ENCODE results near the gene THAP2.
"Not testable (repeated sequence)": the region's sequence is repeated elsewhere in the genome, so short reads cannot be mapped to it uniquely, and the experiment has no call there.

THAP2 gene

DNA sequence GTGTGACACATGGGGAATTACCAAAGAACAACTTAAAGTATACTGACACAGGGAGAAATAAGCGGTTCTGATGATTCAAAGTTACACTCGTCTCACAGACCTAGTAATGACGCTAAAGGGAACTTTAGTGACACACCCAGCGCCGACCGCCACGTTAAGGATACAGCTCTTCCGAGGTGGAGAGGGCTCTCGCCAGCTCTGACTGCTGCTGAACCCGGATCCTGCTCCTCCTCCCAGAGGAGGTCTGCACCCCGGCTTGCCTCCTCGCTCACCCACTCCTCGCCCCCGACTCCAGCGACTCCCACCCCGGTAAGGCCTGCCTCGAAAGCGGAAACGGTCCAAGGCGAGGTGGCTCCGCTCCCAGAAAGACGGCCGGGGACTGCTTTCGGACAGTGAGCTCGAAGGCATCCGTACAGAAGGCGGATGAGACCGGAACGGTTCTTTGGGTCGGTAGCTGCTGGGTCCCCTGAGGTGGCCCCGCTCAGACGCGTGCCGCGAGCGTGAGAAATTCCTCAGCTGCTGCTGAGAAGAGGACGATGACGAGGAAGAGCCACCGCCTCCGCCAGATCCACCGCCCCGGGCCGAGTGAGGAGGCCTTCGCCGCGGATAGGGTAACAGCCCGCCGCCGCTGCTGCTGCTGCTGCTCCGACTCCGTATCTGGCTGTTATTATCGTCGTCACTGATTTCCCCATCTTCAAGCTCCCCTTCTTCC lies 1.1 kb upstream of the THAP2 start:
- peak; percentile 70 to 73 for ATAC-seq

GRCh38 chr12:71664411-71665089 lies 449 bp downstream of the THAP2 start:
- ATAC-seq: peak in 1 of 2 donors; percentile 3

- ATAC-seq: no peak
Measured at GRCh38 chr12:71665090-71665463, 976 bp downstream of the THAP2 start.

DNA sequence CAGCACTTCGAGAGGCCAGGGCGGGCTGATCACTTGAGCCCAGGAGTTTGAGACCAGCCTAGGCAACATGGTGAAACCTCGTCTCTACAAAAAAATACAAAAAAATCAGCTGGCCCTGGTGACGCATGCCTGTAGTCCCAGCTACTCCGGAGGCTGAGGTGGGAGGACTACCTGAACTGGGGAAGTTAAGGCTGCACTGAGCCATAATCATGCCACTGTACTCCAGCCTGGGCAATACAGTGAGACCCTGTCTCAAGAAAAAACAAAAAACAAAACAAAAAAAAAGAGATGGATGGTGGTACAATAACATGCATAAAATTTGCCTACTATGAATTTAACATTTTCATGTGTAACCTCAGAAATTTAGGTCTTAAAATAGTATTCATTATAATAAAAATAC lies 2.2 kb downstream of the THAP2 start:
- ATAC-seq: no peak

DNA sequence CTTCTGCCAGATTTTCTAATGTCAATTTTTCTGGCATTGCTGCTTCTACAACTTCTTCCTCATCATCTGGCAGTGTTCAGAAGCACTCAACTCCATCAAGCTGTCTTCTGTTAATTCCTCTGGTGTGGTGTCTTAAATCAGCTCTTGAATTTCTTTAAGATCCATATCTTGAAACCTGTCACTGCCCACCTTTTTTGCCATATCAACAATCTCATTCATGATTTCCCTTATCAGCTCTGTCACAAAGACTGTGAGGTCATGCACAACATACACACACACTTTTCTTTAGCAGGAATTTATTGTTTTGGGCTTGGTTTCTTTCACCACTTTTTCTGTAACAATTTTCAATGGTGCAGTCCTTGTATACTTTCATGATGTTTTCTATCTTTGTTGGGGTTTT lies 7.2 kb downstream of the THAP2 start:
- no peak for ATAC-seq

DNA sequence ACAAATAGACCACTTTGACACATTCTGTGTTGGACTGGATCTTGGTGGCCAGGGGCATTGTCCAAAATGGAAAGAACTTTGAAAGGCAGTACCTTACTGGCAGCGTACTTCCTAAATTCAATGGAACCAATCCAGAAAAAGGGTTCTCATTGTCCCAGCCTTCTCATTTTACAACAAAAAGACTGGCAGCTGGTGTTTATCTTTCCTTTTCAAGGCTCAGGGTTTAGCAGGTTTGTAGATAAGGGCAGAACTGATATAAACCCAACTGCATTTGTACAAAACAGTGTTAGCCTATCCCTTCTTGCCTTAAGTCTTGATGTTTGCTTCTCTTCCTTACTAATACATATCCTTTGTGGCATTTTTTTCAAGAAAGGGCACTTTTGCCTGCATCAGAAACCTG lies 7.7 kb downstream of the THAP2 start:
- ATAC-seq: no peak

DNA sequence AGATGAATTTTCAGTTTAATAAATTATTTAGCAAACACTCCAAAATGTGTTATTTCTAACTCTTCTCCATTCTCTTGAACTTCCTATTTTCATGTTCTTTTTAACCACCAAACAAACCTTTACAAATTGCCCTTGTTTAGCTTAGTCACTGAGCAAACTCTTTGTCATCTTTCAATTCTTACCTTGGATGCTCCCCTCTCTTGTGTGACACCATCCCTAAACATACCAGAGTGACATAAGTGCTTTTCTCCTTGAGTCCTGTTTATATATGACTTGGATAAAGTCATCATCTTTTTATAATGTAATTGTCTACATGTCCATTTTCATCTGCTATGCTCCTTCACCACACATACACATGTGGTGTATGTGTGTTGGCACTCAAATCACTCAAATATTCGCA lies 18.4 kb downstream of the THAP2 start:
- no peak for ATAC-seq

DNA sequence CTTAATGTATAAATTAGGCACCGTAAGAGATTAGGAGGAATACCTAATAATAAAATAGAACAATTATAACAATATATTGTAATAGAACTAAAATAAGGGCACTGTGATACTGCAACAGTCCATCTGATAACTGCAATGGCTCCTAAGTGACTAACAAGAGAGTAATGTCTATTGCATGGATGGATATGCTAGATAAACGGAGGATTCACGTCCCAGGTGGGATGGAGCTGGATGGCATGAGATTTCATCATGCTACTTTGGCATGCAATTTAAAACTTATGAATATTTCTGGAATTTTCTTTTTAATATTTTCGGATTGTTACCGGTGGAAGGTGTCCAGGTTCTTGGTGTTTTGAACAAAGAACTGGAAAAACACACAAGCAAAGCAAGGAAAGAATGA lies 19.5 kb downstream of the THAP2 start:
- ATAC-seq: no peak

DNA sequence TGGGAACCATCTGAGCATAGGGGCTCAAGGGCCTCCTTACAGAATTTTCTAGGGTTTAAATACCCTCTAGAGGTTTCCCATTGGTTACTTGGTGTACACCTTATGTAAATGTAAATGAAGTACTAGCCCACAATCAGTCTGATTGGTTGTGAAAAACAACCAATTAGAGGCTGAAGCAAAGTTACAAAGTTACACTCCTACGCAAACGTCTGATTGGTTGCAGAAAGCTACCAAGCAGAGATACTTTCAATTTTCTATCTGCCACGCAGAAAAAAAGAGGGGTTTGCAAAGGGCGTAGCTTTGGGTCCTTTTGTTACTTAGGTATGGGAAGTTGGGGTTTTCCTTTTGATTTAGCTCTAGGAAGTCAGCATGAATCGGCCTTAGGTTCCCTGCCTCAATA lies 20.0 kb downstream of the THAP2 start:
- no peak for ATAC-seq

GRCh38 chr12:71685312-71685906 lies 21.3 kb downstream of the THAP2 start:
- peak in 1 of 2 donors; percentile 2 for ATAC-seq

- ATAC-seq: peak; percentile 88 to 89
Measured at GRCh38 chr12:71685914-71686657, 22.0 kb downstream of the THAP2 start, which contains the start of gene TMEM19. Gene TMEM19 (plus strand): TSS chr12:71686082. CDS start chr12:71686681, 599 bp downstream.

- ATAC-seq: peak; percentile 19 to 25
Measured at GRCh38 chr12:71686658-71687025, 22.5 kb downstream of the THAP2 start.

GRCh38 chr12:71687172-71687571 lies 23.1 kb downstream of the THAP2 start:
- ATAC-seq: not testable (repeated sequence)

DNA sequence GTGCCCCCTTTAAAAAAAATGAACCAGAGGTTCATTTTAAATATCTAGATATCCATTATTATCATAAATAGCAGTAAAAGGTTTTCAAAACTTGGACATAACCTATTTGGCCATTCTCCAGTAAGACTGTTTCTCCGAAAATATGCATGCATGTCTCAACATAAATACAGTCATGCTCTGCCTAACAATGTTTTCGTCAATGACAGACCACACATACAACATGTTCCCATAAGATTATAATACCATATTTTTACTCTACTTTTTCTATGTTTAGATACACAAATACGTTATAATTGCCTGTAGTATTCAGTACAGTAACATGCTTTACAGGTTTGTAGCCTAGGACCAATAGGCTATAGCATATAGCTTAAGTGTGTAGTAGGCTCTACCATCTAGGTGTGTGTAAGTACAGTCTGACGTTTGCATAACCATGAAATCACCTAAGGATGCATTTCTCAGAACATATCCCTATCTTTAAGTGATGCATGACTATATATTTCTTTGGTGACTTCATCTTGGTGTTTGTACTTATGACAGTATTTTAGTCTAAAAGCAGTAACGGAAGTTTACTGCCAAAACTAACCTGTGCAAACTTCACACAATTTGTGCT lies 25.0 kb downstream of the THAP2 start:
- no peak for ATAC-seq

DNA sequence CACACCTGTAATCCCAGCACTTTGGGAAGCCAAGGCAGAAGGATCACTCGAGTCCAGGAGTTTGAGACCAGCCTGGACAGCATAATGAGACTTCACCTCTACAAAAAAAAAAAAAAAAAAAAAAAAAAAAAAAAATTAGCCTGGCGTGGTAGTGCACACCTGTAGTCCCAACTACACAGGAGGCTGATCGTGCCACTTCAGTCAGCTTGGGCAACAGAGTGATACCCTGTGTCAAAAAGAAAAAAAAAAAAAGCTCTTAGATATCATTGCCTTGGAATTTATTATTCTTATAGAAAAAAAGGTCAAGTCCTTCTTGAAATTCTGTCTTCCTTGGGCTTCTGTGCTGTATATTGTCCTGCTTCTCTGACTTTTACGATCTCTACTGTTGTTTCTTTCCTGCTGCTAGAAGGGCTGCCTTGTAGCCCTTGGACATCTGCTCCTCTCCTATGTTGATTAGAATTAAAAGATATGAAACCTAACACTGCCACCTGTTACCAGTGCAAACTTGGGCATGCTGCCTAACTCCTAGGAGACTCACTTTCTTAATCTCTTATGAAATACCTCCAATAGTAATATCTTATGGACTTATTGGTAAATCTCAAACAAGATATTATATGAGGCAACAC lies 27.5 kb downstream of the THAP2 start:
- no peak for ATAC-seq

DNA sequence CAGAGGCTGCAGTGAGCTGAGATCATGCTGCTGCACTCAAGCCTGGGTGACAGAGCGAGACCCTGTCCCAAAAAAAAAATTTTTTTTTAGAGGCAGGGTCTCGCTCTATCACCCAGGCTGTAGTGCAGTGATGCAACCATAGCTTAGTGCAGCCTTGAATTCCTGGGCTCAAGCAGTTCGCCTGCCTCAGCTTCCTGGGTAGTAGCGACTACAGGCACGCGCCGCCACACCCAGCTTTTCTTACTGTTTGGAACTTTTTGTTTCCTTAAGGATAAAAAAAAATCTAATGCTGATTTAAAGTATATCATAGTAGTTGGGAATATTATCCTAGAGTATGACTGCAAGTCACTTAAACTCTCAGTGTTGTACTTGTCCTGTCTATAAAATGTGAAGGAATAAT lies 29.0 kb downstream of the THAP2 start:
- no peak for ATAC-seq

GRCh38 chr12:71693651-71694050 lies 29.6 kb downstream of the THAP2 start:
- ATAC-seq: not testable (repeated sequence)

DNA sequence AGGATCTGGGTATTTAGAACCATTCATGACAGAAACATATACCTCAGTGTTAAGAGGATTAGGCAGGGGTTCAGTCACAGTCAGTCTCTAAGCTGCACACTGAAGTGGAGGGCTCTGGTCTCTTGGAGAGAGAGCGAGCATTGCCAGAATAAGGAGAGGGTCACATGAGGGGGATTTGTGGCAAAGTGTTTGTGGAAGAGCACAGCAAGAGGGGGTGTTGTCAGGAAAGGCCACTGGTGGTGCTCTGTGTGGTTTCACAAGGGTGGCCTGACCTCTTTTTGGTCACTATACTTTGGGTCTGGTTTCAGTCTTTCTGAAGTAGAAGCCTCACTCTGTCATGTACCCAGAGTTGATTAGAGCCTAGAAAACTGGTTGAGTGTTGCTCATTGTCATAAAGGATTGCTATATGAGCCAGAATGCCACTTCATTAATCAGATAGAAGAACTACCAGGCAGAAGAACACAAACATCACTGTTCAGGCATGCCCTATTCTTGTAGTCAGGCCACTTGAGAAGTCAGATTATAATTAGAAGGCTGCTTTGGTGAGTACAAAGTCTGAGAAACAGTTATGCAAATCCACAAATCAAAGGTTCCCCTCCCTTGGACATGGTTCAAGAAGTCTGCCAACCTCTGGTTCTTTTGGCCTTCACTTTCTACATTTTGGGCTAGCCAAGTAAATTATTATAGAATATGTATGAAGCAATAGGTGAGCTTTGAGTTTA lies 30.2 kb downstream of the THAP2 start:
- ATAC-seq: no peak

DNA sequence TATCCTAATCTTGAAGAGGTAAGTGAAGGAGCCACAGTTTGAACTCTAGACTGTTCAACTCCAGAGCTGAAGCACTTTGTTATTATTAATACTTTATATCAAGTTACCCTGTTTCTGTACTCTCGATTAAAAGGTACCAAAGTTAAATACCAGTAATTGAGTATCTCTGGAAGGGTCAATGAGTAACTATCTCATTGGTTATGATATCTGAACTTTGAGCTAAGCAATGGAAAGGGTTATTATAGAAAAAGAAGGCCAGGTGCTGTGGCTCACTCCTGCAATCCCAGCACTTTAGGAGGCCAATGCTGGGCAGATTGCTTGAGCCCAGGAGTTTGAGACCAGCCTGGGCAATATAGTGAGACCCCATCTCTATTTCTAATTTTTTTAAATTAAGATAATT lies 31.7 kb downstream of the THAP2 start:
- no peak for ATAC-seq

- ATAC-seq: not testable (repeated sequence)
Measured at GRCh38 chr12:71702181-71702580, 38.1 kb downstream of the THAP2 start.

DNA sequence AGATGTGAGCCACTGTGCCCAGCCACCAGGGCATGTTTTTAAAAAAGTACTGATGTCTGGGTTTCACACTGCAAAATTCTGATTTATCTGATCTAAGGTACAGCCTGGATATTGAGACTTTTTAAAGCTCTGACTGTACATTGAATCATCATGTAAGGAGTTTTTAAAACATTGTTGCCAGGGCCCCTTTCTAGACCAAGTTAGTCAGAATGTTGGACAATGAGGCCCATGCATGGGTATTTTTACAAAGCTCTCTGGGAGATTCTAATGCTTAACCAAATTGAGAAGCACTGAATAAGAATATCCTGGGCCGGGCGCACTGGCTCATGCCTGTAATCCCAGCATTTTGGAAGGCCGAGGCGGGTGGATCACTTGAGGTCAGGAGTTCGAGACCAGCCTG lies 38.5 kb downstream of the THAP2 start:
- ATAC-seq: no peak

- no peak for ATAC-seq
Measured at GRCh38 chr12:71703206-71703605, 39.1 kb downstream of the THAP2 start.

Data from activated CD4-positive, CD25-positive, alpha-beta regulatory T cell treated with anti-CD3 and anti-CD28 coated beads, Interleukin-2, amount 50 U/mL, for 24 hours (primary cell).